HG02970 (cell line): ENCODE data around the gene ATP2B3.

Experiments used
- ATAC-seq: cut with Tn5 transposase; IDR thresholded peaks from one replicate; pipeline ENCODE4 v1.9.1; 2021; ENCODE audit warnings: mild to moderate bottlenecking, moderate library complexity, moderate number of reproducible peaks; ENCODE audit not compliant: unreplicated experiment, low FRiP score

The ATP2B3 gene

DNA sequence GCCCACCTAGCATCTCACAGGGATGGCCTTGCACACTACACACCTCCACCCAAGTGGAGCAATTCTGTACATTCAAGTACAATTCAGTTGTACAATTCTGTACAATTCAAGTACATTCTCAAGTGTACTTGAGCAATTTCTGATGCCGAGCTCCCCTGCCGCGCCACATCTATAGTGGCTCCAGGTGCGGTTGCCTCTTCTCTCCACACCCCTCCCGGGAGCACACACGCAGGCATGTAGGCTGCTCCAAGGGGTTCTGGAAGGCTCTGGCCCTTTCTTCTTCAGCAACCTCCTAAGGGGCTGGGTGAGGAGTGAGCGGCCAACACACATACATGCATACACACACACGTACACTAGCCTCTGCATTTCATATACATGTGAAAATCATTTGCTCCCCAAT is 110.7 kb downstream of the ATP2B3 start:
- ATAC-seq, result no peak

DNA sequence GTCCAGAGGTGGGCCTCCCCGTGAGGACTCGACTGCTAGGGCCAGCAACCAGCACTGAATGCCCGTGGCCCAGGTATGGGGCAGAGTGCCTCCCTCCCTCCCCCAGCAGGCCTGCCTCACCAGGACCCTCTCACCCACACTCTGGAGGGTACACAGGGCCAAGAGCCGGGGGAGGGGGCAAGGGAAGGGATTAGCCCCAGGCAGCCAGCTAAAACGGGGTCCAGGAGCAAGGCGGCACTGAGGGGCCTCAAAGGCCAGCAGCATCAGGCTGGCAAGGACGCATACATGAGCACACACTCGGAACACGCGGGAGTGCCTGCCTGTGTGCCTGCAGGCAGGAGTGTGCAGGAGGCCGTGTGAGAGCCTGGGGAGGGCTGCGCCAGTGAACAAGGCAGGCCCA is 111.2 kb downstream of the ATP2B3 start:
- ATAC-seq, result no peak

GRCh38 chrX:153631346-153631745 is 113.9 kb downstream of the ATP2B3 start:
- ATAC-seq, result no peak

GRCh38 chrX:153631907-153632594 is 114.6 kb downstream of the ATP2B3 start:
- no peak for ATAC-seq
